Motor neuron (in vitro differentiated cells): Measurements from ENCODE around the gene CEBPE. TPM values are rescaled to one million over a fixed set of nuclear protein-coding genes. Genes with fewer than 3 reads are reported as not detected.

Experiments
- ATAC-seq, 8 experiments: fragments of 200-7000 bp; cut with Tn5 transposase; replicated peaks in 6 of 8; 2 replicates each; pipeline ENCODE4 v1.8.0; 2021; ENCODE audit warnings: mild to moderate bottlenecking in 8 of 8, moderate library complexity in 8 of 8
- H3K27ac ChIP-seq, 2 donors: fragments of 250-450 bp; sonication (Bioruptor Pico); 2 replicates each; pipeline ENCODE4 v1.9.0; 2021; ENCODE audit warnings: antibody characterized with exemption in 2 of 2, mild to moderate bottlenecking in 2 of 2, moderate library complexity in 1 of 2
- H3K4me1 ChIP-seq, 2 donors: fragments of 250-450 bp; sonication (Bioruptor Pico); replicated peaks in 1 of 2; 2 replicates each; pipeline ENCODE4 v1.6.1; 2021; ENCODE audit warnings: antibody characterized with exemption in 2 of 2, mild to moderate bottlenecking in 2 of 2, moderate library complexity in 1 of 2
- H3K4me3 ChIP-seq, 5 donors: fragments of 250-450 bp; sonication (Bioruptor Pico); 2 replicates each; pipeline ENCODE4 v1.9.0; 2021; ENCODE audit warnings: antibody characterized with exemption in 5 of 5, mild to moderate bottlenecking in 5 of 5, moderate library complexity in 4 of 5
- WGBS, 10 experiments: fragments of 450-650 bp; shearing (Covaris generic); methylation state at CpG; one replicate each; pipeline ENCODE4 v1.0.0; 2022; 5-methylcytosine and 5-hydroxymethylcytosine counted together
- in situ Hi-C, 9 experiments: fragments of 400-800 bp; cut with MboI; loops; one replicate each; pipeline ENCODE4 v1.15.0; 2021; ENCODE audit warnings: low sequenced_read_pairs in 9 of 9, low pct_unique_long_range_greater_than_20kb in 2 of 9; ENCODE audit not compliant: unreplicated experiment in 9 of 9
- total RNA-seq, 8 experiments: library from RNA; unstranded; fragments of 300-600 nt; gene quantifications; 2 replicates each; pipeline versions ENCODE4 v1.2.3 to v1.2.4, GENCODE V29; 2022

Gene CEBPE
- total RNA-seq, 8 experiments from 2014 or later: 0.52 to 1.6 TPM; not detected in 6

- Histone ChIP-seq H3K4me3 (no peak overlapping the region), H3K27ac (no peak overlapping the region), H3K4me1 (no peaks in the 10 kb centered on the region)
- in situ Hi-C loops: no loop called here
- no peak for ATAC-seq
- 80 to 100% (median 100%) methylated on average over 1 to 2 of the region's 2 CpGs; no CpG with 5 or more reads in 4 of the 10 experiments for WGBS, 10 experiments
These were observed 20.8 kb upstream of the CEBPE start for GRCh38 chr14:23139874-23140273.

GRCh38 chr14:23137813-23138535 is 18.9 kb upstream of the CEBPE start:
- no peak overlapping the region for H3K27ac ChIP-seq
- H3K4me3 ChIP-seq: no peak overlapping the region
- no peaks in the 10 kb centered on the region for H3K4me1 ChIP-seq
- 0 to 100% (median 40%) methylated on average over 1 to 6 of the region's 6 CpGs; no CpG with 5 or more reads in 3 of the 10 experiments for WGBS, 10 experiments
- peak in 3 of 8 experiments; percentile 30 to 75 (median 59) for ATAC-seq
- in situ Hi-C loops: no loop called here

DNA sequence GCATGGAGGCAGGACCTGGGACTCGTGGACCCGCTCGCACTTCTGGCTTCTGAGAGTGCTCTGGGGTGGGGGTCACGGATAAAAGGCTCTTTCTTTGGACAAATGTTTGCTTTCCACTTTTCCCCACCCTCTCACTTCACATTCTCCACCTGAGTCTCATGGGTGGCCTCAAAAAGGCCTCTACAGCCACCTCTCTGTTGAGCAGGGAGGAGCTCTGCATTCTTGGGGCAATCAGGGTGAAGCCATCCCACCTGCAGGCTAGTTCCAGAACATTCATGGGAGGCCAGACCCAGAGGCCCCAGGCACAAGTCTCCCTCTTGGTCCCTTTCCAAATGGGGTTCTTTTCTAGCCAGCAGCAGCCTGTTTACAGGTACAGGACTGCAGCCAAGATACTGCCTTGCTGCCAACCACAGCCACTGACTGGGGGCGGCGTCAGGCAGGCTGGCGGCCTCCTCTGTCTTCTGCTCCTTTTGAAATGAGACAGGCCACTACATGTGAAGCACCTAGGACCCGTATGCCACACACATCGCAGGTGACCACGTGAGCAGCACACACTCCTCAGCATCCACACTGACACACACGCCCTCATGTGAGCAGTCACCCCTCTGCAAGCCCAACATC is 18.2 kb upstream of the CEBPE start:
- Histone ChIP-seq H3K4me1 (no peaks in the 10 kb centered on the region), H3K27ac (no peak overlapping the region), H3K4me3 (no peak overlapping the region)
- in situ Hi-C loops: no loop called here
- WGBS, 10 experiments: 53 to 100% (median 92%) methylated on average over 2 to 3 of the region's 11 CpGs; no CpG with 5 or more reads in 5 of the 10 experiments
- no peak for ATAC-seq

DNA sequence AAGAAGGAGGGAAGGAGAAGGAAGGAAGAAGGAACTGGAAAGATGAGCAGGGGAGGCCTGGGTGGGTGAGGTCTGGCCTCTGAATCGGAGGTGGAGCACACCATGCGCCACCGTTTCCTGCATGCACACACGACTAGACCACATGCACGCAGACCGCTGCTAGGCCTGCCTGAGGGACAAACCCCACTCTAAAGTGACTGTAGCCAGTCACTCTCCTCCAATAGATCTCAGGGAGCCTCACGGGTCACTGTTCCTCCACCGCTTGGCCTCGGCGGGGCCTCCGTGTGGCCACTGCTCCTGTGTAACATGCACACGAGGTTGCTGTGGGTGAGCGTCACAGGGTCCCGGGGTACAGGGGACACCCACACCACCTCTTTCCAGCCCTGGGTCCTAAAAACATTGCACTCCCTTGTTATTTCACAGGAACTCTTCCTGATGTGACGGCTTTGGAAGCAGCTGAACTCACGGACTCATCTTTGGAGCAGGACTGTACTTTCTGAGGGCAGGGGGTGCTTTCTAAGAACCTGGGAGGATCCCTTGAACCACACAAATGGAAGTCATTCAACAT is 17.6 kb upstream of the CEBPE start:
- 16 to 100% (median 83%) methylated on average over 2 to 6 of the region's 16 CpGs; no CpG with 5 or more reads in 5 of the 10 experiments for WGBS, 10 experiments
- in situ Hi-C loops: no loop called here
- Histone ChIP-seq H3K27ac (no peak overlapping the region), H3K4me1 (no peaks in the 10 kb centered on the region), H3K4me3 (no peak overlapping the region)
- peak in 2 of 8 experiments; percentile 25 to 45 for ATAC-seq

GRCh38 chr14:23132970-23133369 is 13.9 kb upstream of the CEBPE start:
- H3K27ac ChIP-seq: no peak overlapping the region
- in situ Hi-C loops: no loop called here
- WGBS, 10 experiments: 42 to 100% (median 87%) methylated on average over 1 to 7 of the region's 8 CpGs; no CpG with 5 or more reads in 1 of the 10 experiments
- ATAC-seq: no peak
- no peak overlapping the region for H3K4me3 ChIP-seq
- no peaks in the 10 kb centered on the region for H3K4me1 ChIP-seq

- Histone ChIP-seq H3K4me3 (no peak overlapping the region), H3K4me1 (no peaks in the 10 kb centered on the region), H3K27ac (no peak overlapping the region)
- ATAC-seq: no peak
- in situ Hi-C loops: no loop called here
- WGBS, 10 experiments: 82 to 100% (median 100%) methylated on average over 1 to 4 of the region's 5 CpGs; no CpG with 5 or more reads in 7 of the 10 experiments
These were observed 12.4 kb upstream of the CEBPE start for GRCh38 chr14:23131482-23131881.

DNA sequence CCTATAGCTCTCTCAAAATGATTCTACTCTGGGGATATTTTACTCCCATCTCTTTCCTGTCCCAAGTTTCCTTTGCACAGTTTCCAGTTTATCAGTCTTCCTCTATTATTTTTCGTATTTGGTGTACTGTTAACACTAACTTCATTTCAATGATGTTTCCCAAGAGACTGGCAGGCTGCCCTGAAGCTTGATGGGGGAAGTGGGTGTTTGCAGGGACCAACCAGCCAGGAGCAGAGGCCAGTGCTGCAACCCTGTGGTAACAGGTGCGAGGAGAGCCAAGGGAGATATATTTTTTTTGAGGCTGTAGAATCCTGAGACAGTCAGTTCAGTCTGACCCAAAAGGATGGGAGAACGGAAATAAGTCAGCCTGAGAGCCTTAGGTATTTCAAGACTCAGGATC is 11.8 kb upstream of the CEBPE start:
- WGBS, 10 experiments: 29 to 82% (median 67%) methylated on average over 1 to 3 of the region's 3 CpGs; no CpG with 5 or more reads in 1 of the 10 experiments
- peak in 1 of 8 experiments; percentile 50 for ATAC-seq

DNA sequence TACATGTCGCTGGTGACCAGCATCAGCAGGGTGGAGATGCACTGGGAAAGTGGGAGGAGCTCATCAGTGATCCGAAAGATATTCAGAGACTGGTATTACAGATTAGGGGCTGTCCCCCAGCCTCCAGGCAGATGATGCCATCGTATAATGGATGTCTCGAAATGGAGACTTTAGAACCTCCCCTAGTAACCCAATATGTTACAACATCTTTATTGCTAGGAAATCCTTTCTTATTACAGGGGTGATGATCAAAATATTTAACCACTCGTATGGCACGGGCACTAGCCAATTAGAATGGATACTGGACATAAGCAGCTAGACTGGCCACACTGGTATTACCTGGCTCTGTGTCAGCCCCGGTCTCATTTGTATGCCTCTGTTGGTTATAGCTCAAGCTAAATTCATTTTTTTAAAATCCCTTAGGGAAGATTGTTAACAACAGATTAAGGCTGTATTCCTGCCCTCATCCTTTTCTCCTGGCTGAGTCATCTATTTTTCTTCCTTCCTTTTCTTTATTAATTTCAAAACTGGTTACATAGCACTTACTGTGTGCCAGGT is 10.8 kb upstream of the CEBPE start:
- WGBS, 10 experiments: 70 to 100% (median 90%) methylated on average over 2 to 5 of the region's 7 CpGs
- in situ Hi-C loops: loop anchor here in 4 of 9 experiments (10.0 kb wide), 1 partner anchor 55 kb away; the partner anchor contains the start of gene SLC7A8 (in 4 of the 4)
- H3K4me1 ChIP-seq: no peaks in the 10 kb centered on the region

More for the DNA sequence above, 11.8 kb upstream of the CEBPE start:
- Histone ChIP-seq H3K4me1 (no peaks in the 10 kb centered on the region), H3K27ac (no peak overlapping the region), H3K4me3 (no peak overlapping the region)
- in situ Hi-C loops: no loop called here

GRCh38 chr14:23128969-23129758 is 10.1 kb upstream of the CEBPE start:
- in situ Hi-C loops: loop anchor here in 4 of 9 experiments (10.0 kb wide), 1 partner anchor 56 kb away; the partner anchor contains the start of gene SLC7A8 (in 4 of the 4)
- 60 to 100% (median 88%) methylated on average over 1 to 6 of the region's 7 CpGs; no CpG with 5 or more reads in 1 of the 10 experiments for WGBS, 10 experiments
- ATAC-seq: no peak
- Histone ChIP-seq H3K4me1 (no peaks in the 10 kb centered on the region), H3K4me3 (no peak overlapping the region), H3K27ac (no peak overlapping the region)

More for the DNA sequence above, 10.8 kb upstream of the CEBPE start:
- Histone ChIP-seq H3K27ac (no peak overlapping the region), H3K4me3 (no peak overlapping the region)
- ATAC-seq: peak in 1 of 8 experiments; percentile 22

- Histone ChIP-seq H3K4me3 (no peak overlapping the region), H3K4me1 (no peaks in the 10 kb centered on the region), H3K27ac (no peak overlapping the region)
- ATAC-seq: no peak
- WGBS, 10 experiments: 93 to 100% methylated on average over 2 of the region's 3 CpGs; no CpG with 5 or more reads in 8 of the 10 experiments
- in situ Hi-C loops: loop anchor here in 4 of 9 experiments (10.0 kb wide), 1 partner anchor 57 kb away; the partner anchor contains the start of gene SLC7A8 (in 4 of the 4)
These were observed 8.8 kb upstream of the CEBPE start for GRCh38 chr14:23127861-23128260.

GRCh38 chr14:23126548-23127278 is 7.7 kb upstream of the CEBPE start:
- in situ Hi-C loops: loop anchor here in 4 of 9 experiments (10.0 kb wide), 1 partner anchor 58 kb away; the partner anchor contains the start of gene SLC7A8 (in 4 of the 4)
- 67 to 96% (median 83%) methylated on average over 1 to 4 of the region's 8 CpGs; no CpG with 5 or more reads in 7 of the 10 experiments for WGBS, 10 experiments
- peaks cover 0 to under 1% of the 10 kb centered on the region in 2 donors for H3K4me1 ChIP-seq
- H3K27ac ChIP-seq: no peak overlapping the region
- no peak overlapping the region for H3K4me3 ChIP-seq
- ATAC-seq: no peak
